HTERT RPE-1 (cell line): Measurements from ENCODE around the gene KRT222.

Source experiments
- in situ Hi-C: fragments of 300-500 bp; cut with MboI; formaldehyde crosslinking; loops from 4 replicates; pipeline ENCODE4 v1.14.3; 2020; ENCODE audit warnings: low sequenced_read_pairs

Gene KRT222

GRCh38 chr17:40616592-40616991 is 48.4 kb downstream of the KRT222 start:
- in situ Hi-C loops: no loop called here

GRCh38 chr17:40615841-40616476 is 49.0 kb downstream of the KRT222 start:
- in situ Hi-C loops: no loop called here

- in situ Hi-C loops: no loop called here
These were observed 49.7 kb downstream of the KRT222 start for GRCh38 chr17:40615068-40615840.

- in situ Hi-C loops: no loop called here
These were observed 50.4 kb downstream of the KRT222 start for GRCh38 chr17:40614431-40615067.

GRCh38 chr17:40613467-40614154 is 51.4 kb downstream of the KRT222 start:
- in situ Hi-C loops: no loop called here

- in situ Hi-C loops: no loop called here
These were observed 52.3 kb downstream of the KRT222 start for GRCh38 chr17:40612599-40613244.

- in situ Hi-C loops: no loop called here
These were observed 53.0 kb downstream of the KRT222 start for GRCh38 chr17:40611840-40612474.

- in situ Hi-C loops: no loop called here
These were observed 54.6 kb downstream of the KRT222 start for GRCh38 chr17:40610359-40610758.

- in situ Hi-C loops: no loop called here
These were observed 56.9 kb downstream of the KRT222 start for GRCh38 chr17:40608061-40608581.

- in situ Hi-C loops: no loop called here
These were observed 57.3 kb downstream of the KRT222 start for GRCh38 chr17:40607641-40608040.

- in situ Hi-C loops: no loop called here
These were observed 58.2 kb downstream of the KRT222 start for GRCh38 chr17:40606548-40607353.

- in situ Hi-C loops: no loop called here
These were observed 59.7 kb downstream of the KRT222 start for GRCh38 chr17:40605306-40605705.
